HG02943 (cell line): ENCODE measurements around the gene KAT6B.

ENCODE experiments used
- ATAC-seq: cut with Tn5 transposase; IDR thresholded peaks from one replicate; pipeline ENCODE4 v1.9.1; 2021; ENCODE audit warnings: mild to moderate bottlenecking, low read depth, moderate library complexity; ENCODE audit not compliant: unreplicated experiment

KAT6B gene

DNA sequence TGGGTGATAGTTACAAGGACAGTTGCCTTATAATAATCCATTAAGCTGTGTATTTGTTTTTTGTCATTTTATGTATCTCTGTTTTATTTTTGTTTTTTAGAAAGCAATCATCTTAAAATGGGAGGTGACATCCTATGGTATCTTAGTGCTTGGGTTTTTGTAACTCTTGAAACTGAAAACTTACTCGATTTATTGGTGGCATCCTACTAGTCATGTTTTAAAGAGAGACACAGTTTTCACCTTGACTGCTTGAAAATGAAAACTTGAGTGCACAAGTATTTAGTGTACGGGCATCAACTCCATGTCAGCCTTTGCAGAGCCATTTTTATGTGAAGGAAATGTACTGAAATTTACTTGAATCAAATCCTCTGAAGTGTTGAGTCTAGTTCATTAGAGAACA, 181.2 kb downstream of the KAT6B start:
- no peak for ATAC-seq

DNA sequence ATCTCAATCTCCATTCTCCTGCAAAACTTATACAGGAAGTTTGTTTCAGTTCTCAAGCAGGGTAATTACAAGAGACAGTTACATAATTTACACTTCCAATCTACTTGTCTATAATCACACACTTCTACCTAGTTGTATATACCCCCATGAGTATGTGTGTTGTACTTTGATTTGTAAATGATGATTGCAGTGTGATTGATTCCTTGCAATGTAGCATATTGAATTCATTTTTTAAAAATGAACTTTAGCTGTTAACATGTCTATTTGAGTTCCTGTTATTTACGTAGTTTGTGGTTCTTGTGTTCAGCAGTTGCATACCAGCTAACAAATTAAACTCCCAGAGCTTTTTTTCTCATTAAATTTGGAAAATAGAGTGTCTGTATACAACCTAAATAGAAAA, 182.6 kb downstream of the KAT6B start:
- ATAC-seq: no peak

- ATAC-seq: no peak
These were observed 183.0 kb downstream of the KAT6B start for GRCh38 chr10:75009426-75009825.

DNA sequence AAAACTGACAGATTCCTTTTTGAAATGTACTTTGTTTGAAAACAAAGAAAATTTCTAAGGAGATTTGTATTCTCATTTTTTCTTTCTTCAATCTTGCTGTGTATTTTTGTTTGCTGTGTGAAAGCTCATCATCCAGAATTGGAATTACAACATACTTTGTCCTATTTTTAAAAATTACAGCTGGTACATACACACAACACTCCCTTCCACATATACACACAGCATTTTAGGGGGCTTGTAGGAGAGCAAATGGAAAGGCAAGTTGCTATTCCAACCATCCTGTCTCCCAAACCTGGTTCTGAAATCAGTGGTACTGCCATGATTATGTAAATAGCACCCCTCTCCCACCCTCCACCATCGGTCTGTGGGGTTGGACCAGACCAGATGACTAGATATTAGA, 184.0 kb downstream of the KAT6B start:
- no peak for ATAC-seq

GRCh38 chr10:75011221-75011620, 184.8 kb downstream of the KAT6B start:
- ATAC-seq: no peak

GRCh38 chr10:75012471-75012870, 186.1 kb downstream of the KAT6B start:
- no peak for ATAC-seq

DNA sequence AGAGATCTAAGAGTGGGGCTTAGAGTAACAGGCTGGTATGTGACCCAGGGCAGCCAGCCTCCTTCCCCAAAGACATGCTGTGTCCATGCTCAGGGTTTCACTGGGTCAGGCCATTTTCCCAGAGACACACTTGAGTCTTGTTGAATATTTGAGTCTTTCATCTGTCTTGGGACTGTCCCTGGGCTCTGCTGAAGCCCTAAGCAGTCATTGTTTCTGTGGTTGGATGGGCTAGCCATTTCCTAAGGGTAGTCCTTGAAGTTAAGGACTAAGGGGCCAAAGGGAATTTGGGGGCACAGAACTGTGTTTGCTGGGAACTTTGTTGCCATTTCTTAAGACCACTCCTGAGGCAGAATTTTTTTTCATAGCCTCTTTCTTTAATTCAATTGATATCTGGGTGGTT, 186.6 kb downstream of the KAT6B start:
- ATAC-seq: no peak

GRCh38 chr10:75013522-75013921, 187.1 kb downstream of the KAT6B start:
- ATAC-seq: no peak

- ATAC-seq: no peak
These were observed 188.3 kb downstream of the KAT6B start for GRCh38 chr10:75014516-75015230.

- no peak for ATAC-seq
These were observed 189.0 kb downstream of the KAT6B start for GRCh38 chr10:75015442-75015841.

GRCh38 chr10:75016325-75016724, 189.9 kb downstream of the KAT6B start:
- ATAC-seq: no peak

GRCh38 chr10:75018251-75018650, 191.9 kb downstream of the KAT6B start:
- no peak for ATAC-seq

DNA sequence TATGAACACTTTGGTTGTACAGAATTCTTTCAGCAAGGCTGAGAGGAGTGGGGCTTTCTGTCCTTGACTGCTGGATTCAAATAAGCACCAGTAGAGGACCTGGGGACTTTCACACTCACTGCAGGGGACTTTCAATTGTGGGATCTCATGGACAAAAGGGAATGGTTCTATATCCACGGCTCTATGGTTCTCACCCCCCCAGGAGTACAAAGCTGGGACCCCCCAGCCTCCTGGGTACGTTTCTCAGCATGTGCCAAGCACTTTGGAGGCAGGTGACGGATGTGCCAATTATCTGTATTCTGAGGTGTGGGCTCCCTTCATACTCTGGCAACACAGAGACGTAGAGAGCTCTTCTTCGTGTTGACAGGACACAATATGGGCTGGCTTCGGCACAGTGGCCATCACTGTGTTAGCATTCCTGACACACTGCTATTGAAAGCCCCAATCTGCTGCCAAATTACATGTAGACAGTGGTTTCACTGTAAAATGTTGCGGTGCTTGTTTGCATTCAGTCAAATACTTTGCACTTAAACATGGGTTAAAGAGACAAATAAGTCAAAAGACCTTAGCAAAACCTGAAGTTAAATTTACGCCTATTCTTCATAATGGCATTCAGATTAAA, 192.4 kb downstream of the KAT6B start:
- ATAC-seq: no peak

DNA sequence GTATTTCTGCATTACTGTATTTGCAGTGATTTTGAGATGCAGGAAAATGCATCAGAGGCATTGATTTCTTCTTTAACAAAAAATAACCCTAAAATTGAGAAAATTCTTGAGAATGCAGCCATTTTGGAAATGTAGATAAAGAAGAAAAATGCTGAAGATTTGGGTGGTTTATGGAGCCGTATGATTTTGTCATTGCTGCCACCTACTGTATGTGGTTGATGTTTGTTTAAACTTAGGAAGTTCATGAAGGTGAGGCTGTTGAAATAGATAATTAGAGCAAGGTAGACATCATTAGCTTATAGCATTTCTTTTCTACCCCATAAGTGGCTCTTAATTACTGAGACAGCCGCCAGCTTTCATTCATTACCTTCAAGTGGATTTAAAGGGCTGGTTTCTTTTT, 193.0 kb downstream of the KAT6B start:
- ATAC-seq: no peak

DNA sequence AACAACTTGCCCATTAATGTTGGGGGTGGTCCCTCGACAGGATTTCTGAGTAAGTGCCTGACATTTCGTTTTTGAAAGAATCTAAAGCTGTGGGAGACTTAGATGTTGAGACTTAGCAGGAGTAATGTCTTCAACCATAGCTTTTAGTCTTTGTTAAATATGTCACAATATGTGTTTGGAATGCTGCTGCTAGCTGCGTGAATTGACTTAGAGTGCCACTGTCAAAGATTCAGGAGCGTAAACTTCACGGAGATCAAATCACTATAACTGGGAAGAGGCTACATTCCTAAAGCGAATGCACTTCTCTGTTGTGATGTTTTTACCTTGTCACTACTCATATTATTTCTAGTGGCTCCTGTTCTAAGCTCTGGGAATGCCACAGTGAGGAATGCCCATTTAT, 193.8 kb downstream of the KAT6B start:
- ATAC-seq: no peak

DNA sequence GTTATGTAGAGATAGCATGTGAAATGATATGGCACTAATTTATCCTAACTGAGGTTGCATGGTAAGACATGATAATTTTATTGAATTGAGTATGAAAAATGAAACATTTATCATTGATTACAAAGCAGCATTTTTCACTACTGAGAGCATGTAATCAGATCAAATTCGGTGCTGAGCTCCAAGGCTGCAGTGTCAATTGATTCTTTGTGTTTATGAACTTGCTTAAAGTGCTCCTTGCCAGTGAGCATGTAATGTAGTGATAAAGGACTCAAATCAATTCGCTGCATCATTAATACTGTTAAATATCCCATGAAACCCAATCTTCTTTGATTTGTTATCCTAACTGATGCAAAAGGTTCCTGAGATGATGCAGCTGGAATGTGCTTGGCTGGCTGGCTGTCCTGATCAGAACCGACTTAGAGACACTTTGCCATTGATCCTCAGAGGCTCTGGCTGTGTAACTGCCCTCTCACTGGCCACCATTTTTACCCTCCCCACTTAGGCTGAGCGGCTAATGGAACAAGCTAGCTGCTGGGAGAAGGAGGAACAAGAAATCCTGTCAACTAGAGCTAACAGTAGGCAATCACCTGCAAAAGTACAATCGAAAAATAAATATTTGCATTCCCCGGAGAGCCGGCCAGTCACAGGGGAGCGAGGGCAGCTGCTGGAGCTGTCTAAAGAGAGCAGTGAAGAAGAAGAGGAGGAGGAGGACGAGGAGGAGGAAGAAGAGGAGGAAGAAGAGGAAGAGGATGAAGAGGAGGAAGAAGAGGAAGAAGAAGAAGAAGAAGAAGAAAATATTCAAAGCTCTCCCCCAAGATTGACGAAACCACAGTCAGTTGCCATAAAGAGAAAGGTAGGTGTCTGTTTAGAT, 195.2 kb downstream of the KAT6B start:
- ATAC-seq: no peak

DNA sequence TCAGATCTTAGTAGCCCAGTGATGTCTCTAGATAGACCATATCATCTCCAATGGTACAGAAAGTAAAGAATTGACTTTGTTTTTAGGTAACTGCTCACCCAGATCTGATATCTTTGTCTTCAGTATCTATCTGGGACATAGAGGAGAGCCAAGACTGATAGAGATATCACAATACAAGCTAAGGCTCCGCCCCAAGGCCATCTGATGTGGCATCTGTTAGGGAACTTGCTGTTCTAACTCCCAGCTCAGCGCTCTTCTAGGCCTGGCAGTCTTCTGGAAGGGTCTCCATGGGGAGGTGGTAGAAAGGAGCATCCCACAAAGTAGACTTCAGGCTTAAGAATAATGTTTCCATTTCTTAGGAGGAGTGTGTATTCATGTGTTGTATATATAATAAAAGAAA, 196.7 kb downstream of the KAT6B start:
- ATAC-seq: no peak

DNA sequence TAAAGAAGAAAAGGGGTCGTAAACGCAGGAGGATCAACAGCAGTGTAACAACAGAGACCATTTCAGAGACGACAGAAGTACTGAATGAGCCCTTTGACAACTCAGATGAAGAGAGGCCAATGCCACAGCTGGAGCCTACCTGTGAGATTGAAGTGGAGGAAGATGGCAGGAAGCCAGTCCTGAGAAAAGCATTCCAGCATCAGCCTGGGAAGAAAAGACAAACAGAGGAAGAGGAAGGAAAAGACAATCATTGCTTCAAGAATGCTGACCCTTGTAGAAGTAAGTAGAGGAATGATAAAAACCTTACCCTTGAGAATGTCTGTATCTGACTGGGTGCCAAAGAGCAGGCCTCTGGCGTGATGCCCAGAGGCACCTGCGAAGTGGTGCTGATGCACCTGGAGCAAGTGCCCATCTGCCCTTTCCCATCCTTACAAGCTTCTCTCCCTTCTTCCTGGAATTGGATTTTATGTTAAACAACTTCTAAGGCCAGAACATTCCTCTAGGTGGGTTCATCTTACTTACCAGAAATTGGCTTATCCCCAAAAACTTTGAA, 198.6 kb downstream of the KAT6B start:
- ATAC-seq: no peak

- ATAC-seq: no peak
These were observed 201.6 kb downstream of the KAT6B start for GRCh38 chr10:75028049-75028448.

- no peak for ATAC-seq
These were observed 202.3 kb downstream of the KAT6B start for GRCh38 chr10:75028748-75029147.

DNA sequence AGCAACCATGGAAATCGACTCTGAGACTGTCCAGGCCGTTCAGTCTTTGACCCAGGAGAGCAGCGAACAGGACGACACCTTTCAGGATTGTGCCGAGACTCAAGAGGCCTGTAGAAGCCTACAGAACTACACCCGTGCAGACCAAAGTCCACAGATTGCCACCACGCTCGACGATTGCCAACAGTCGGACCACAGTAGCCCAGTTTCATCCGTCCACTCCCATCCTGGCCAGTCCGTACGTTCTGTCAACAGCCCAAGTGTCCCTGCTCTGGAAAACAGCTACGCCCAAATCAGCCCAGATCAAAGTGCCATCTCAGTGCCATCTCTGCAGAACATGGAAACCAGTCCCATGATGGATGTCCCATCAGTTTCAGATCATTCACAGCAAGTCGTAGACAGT, 203.0 kb downstream of the KAT6B start:
- ATAC-seq: no peak
